Colonic mucosa (tissue), 4 donors: ENCODE data around the gene DHCR24. TPM values are rescaled to one million over a fixed set of nuclear protein-coding genes. Genes with fewer than 3 reads are reported as not detected.

ENCODE experiments used
- DNase-seq: peaks from one replicate; pipeline ENCODE4 v3.0.0-alpha.2; 2020
- H3K27ac ChIP-seq: fragments of 200-600 bp; one replicate; pipeline ENCODE4 v1.8.0; 2021
- H3K27me3 ChIP-seq: fragments of 200-600 bp; one replicate; pipeline ENCODE4 v1.8.0; 2021
- H3K36me3 ChIP-seq: fragments of 200-600 bp; one replicate; pipeline ENCODE4 v1.8.0; 2021
- H3K4me1 ChIP-seq: fragments of 200-600 bp; one replicate; pipeline ENCODE4 v1.8.0; 2021; ENCODE audit warnings: mild to moderate bottlenecking
- H3K4me3 ChIP-seq: fragments of 200-600 bp; one replicate; pipeline ENCODE4 v1.8.0; 2021
- H3K9ac ChIP-seq, 2 donors: one replicate each; pipeline ENCODE4 v1.7.0; 2013; ENCODE audit warnings: control low read depth in 2 of 2, low read depth in 2 of 2, low read length in 2 of 2
- H3K9me3 ChIP-seq: fragments of 200-600 bp; one replicate; pipeline ENCODE4 v1.8.0; 2021
- CTCF ChIP-seq: fragments of 200-600 bp; IDR thresholded peaks from one replicate; pipeline ENCODE4 v1.8.0; 2022; ENCODE audit warnings: antibody characterized with exemption, mild to moderate bottlenecking
- intact Hi-C: fragments of 100-400 bp; cut with DNase I; formaldehyde crosslinking; loops from one replicate; pipeline ENCODE4 v1.14.1; 2022
- total RNA-seq, 2 donors: library from RNA; stranded (reverse); fragmentation: NEBNext Ultra II Directional in 1 of 2; extraction: Animal tissue kit (Norgen Biotek cat#: 25700) in 1 of 2; gene quantifications; one replicate each; pipeline ENCODE4 v1.2.1, GENCODE V29; 2021
- donor health status: healthy.
- donor health status: DM: no; HTN: no; CAD: no.
- donor health status: DM: no; HTN: no; CAD: no.

The DHCR24 gene
- total RNA-seq, 2 donors from 2014 or later = 254 to 310 TPM

DNA sequence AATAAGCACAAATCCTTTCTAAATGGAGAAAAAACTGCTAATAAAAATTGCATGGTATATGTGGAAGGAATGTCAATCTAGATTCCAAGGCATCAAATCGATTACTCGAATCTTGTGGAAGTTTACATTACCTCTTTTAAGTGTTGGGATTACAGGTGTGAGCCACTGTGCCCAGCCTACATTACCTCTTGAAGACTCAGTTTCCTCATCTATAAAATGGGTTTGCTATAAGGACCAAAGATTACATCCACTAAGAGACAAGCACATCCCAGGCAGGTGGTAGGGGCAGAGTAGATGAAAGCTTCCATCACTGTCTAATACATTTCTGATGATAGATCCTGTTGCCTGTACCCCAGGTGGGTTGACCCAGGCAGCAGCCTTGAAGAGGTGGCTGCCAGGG, 16.1 kb downstream of the DHCR24 start:
- intact Hi-C loops = no loop called here
- Histone ChIP-seq H3K36me3 (peaks cover 9% of the 10 kb centered on the region), H3K9me3 (no peaks in the 10 kb centered on the region)

GRCh38 chr1:54869173-54869851, 17.7 kb downstream of the DHCR24 start:
- Histone ChIP-seq H3K27ac (no peak overlapping the region), H3K36me3 (peaks cover 9% of the 10 kb centered on the region), H3K27me3 (no peaks in the 10 kb centered on the region), H3K9ac (no peak overlapping the region), H3K4me3 (no peak overlapping the region), H3K4me1 (no peaks in the 10 kb centered on the region), H3K9me3 (no peaks in the 10 kb centered on the region)
- no peak for TF ChIP-seq CTCF
- intact Hi-C loops = no loop called here
- no peak for DNase-seq

More for the DNA sequence above, 16.1 kb downstream of the DHCR24 start:
- H3K9ac ChIP-seq = no peak overlapping the region
- H3K4me3 ChIP-seq = no peak overlapping the region
- no peak overlapping the region for H3K27ac ChIP-seq
- DNase-seq = no peak
- H3K4me1 ChIP-seq = no peaks in the 10 kb centered on the region
- TF ChIP-seq CTCF = no peak
- no peaks in the 10 kb centered on the region for H3K27me3 ChIP-seq

- Histone ChIP-seq H3K27ac (no peak overlapping the region), H3K9me3 (no peaks in the 10 kb centered on the region), H3K27me3 (no peaks in the 10 kb centered on the region), H3K9ac (no peak overlapping the region), H3K36me3 (peaks cover 4% of the 10 kb centered on the region), H3K4me3 (no peak overlapping the region), H3K4me1 (no peaks in the 10 kb centered on the region)
- TF ChIP-seq CTCF = no peak
- DNase-seq = no peak
- intact Hi-C loops = no loop called here
These were observed 19.3 kb downstream of the DHCR24 start for GRCh38 chr1:54867717-54868057.

DNA sequence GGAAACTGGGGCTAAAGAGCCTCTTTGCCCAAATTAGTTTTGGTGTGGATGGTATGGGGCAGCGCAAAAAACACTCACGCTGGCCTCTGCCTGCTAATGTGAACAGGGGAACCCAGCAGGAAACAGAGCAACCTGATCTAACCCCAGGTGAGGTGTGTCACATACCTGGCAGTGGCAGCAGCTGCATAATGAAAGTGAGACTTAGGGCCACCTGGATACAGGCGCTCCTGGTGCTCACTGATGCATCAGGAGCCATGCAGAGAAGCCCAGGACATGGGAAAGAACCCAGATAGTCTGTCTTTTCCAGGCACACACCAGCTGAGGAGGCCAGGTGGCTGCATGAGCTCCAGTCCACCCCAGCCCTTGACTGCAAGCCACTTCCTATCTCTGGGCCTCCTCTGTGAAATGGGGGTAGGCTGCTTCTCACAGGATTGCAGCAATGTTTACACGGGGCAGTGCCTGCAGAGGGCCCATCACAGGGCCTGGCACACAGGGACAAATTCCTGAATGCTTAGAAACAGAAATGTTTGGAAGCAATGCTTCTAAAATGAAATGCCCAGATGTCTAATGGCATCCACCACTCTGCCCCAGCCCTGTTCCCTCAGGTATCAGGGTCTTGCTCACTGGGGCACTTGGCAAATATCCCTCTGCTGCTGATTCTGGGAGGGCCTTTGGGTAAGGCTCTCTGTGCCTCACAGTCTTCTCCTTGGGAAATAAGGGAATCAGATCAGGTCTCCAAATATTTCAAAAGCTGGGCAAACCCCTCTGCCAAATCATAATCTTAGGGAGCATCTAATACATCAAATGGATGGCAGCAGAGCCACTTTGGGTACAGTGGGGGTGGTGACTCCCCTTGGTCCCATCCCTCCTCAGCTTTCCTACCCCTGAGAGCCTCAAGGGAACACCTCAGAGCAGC, 19.9 kb downstream of the DHCR24 start:
- TF ChIP-seq CTCF = no peak
- Histone ChIP-seq H3K9me3 (no peaks in the 10 kb centered on the region), H3K9ac (no peak overlapping the region), H3K4me3 (no peak overlapping the region), H3K36me3 (no peaks in the 10 kb centered on the region), H3K27me3 (no peaks in the 10 kb centered on the region), H3K27ac (no peak overlapping the region), H3K4me1 (no peaks in the 10 kb centered on the region)
- DNase-seq = no peak
- intact Hi-C loops = no loop called here

DNA sequence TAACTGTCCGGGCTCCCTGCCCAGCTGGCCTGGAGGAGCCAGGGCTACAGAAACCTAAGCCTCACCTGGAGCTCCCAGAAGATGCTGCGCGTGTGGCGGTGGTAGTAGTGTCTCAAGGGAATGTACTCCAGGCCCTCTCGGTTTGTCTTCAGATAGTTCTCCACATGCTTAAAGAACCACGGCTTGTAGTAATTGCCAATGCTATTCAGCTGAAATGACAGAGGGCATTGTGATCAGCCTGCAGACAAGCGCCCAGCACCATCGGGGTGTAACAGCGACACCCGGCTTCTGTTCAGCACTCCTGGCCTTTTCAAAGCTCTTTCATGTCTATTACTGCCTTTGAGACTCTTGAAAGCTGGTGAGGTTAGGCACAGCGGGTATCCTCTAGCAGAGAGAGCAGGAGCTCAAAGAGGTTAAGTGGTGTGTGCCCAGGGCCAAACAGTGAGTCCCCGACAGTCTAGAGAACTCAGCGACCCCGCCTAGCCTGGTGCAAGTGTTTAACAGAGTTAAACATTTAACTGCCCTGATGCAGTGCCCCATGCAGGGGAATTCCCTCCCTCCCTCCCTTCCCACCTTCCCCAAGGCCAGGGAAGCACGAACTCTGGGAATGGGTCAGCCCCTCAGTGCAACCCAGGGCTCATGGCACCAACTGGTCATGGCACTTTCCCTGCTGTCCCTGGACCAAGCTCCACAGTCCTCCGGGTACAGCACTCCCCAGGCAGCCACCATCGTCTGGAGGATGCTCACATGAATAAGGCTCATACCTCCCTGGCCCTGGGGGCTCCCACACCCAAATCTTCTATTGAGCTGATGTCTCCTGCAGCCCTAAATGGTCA, 21.5 kb downstream of the DHCR24 start:
- DNase-seq = no peak
- Histone ChIP-seq H3K27me3 (no peaks in the 10 kb centered on the region), H3K36me3 (no peaks in the 10 kb centered on the region), H3K27ac (no peak overlapping the region), H3K9me3 (no peaks in the 10 kb centered on the region), H3K9ac (no peak overlapping the region), H3K4me1 (no peaks in the 10 kb centered on the region), H3K4me3 (no peak overlapping the region)
- intact Hi-C loops = no loop called here
- no peak for TF ChIP-seq CTCF
